Measurements from ENCODE around the gene HSD11B1. TPM values are rescaled to one million over a fixed set of nuclear protein-coding genes. Genes with fewer than 3 reads are reported as not detected.

The HSD11B1 gene
- total RNA-seq, 4 donors from 2014 or later: 3.0 to 16.0 (median 6.8) TPM

- no peak for TF ChIP-seq POLR2A (IDR thresholded peaks at IDR 0.05)
- no peak for TF ChIP-seq CTCF (IDR thresholded peaks at IDR 0.05 in 4 of 5, conservative IDR thresholded peaks at IDR 0.05 in 1 of 5)
- peak overlapping the region; percentile 37 to 58 (median 42) for H3K27ac ChIP-seq
- no peaks in the 10 kb centered on the region for H3K36me3 ChIP-seq
- DNase-seq: no peak
- no peaks in the 10 kb centered on the region for H3K27me3 ChIP-seq
- in situ Hi-C loops (cut with MboI; ENCODE audit: low sequenced_read_pairs in 4 of 4): no loop called here
- intact Hi-C loops (cut with DNase I; ENCODE audit: low total_unique reads): loop anchor here (5.0 kb wide), 1 partner anchor 42 kb away; no protein-coding TSS in a partner anchor
- no peaks in the 10 kb centered on the region for H3K9me3 ChIP-seq
- ATAC-seq: no peak
- H3K4me1 ChIP-seq: no peaks in the 10 kb centered on the region
- peak overlapping the region in 1 of 4 donors; percentile 21 for H3K4me3 ChIP-seq
Measured at GRCh38 chr1:209705033-209705598, 470 bp downstream of the HSD11B1 start.

DNA sequence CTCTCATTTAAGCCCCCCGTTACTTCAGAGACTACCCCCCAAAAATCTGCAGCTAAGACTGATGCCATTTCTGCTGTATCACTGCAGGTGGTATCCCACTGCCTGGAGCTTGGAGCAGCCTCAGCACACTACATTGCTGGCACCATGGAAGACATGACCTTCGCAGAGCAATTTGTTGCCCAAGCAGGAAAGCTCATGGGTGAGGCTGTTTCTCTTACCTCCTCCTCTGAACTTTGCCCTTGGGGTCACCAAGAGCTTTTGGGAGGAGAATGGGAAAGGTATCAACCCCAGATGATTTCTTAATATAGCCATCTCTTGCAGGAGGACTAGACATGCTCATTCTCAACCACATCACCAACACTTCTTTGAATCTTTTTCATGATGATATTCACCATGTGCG, 2.0 kb downstream of the HSD11B1 start:
- no peak for DNase-seq
- H3K36me3 ChIP-seq: no peaks in the 10 kb centered on the region
- no peaks in the 10 kb centered on the region for H3K27me3 ChIP-seq
- no peak overlapping the region for H3K4me3 ChIP-seq
- no peaks in the 10 kb centered on the region for H3K9me3 ChIP-seq
- in situ Hi-C loops (cut with MboI; ENCODE audit: low sequenced_read_pairs in 4 of 4) (no loop called here), intact Hi-C loops (cut with DNase I; ENCODE audit: low total_unique reads) (loop anchor here (5.0 kb wide), 1 partner anchor 41 kb away; no protein-coding TSS in a partner anchor)
- no peaks in the 10 kb centered on the region for H3K4me1 ChIP-seq
- no peak for ATAC-seq
- TF ChIP-seq POLR2A (IDR thresholded peaks at IDR 0.05): no peak
- no peak for TF ChIP-seq CTCF (IDR thresholded peaks at IDR 0.05 in 4 of 5, conservative IDR thresholded peaks at IDR 0.05 in 1 of 5)
- no peak overlapping the region for H3K27ac ChIP-seq

GRCh38 chr1:209707308-209707707, 2.7 kb downstream of the HSD11B1 start:
- no peak for ATAC-seq
- no peaks in the 10 kb centered on the region for H3K36me3 ChIP-seq
- intact Hi-C loops (cut with DNase I; ENCODE audit: low total_unique reads): loop anchor here (5.0 kb wide), 1 partner anchor 40 kb away; no protein-coding TSS in a partner anchor

GRCh38 chr1:209708297-209708696, 3.7 kb downstream of the HSD11B1 start:
- Histone ChIP-seq H3K4me3 (no peak overlapping the region), H3K4me1 (no peaks in the 10 kb centered on the region), H3K9me3 (no peaks in the 10 kb centered on the region), H3K27ac (no peak overlapping the region), H3K36me3 (no peaks in the 10 kb centered on the region), H3K27me3 (no peaks in the 10 kb centered on the region)
- TF ChIP-seq CTCF (IDR thresholded peaks at IDR 0.05 in 4 of 5, conservative IDR thresholded peaks at IDR 0.05 in 1 of 5): no peak
- TF ChIP-seq POLR2A (IDR thresholded peaks at IDR 0.05): no peak
- in situ Hi-C loops (cut with MboI; ENCODE audit: low sequenced_read_pairs in 4 of 4): no loop called here
- no peak for DNase-seq
- intact Hi-C loops (cut with DNase I; ENCODE audit: low total_unique reads): loop anchor here (5.0 kb wide), 1 partner anchor 39 kb away; no protein-coding TSS in a partner anchor
- no peak for ATAC-seq

More at GRCh38 chr1:209707308-209707707, 2.7 kb downstream of the HSD11B1 start:
- TF ChIP-seq POLR2A (IDR thresholded peaks at IDR 0.05) (no peak), CTCF (IDR thresholded peaks at IDR 0.05 in 4 of 5, conservative IDR thresholded peaks at IDR 0.05 in 1 of 5) (no peak)
- no peaks in the 10 kb centered on the region for H3K4me1 ChIP-seq
- no peaks in the 10 kb centered on the region for H3K9me3 ChIP-seq
- no peak overlapping the region for H3K27ac ChIP-seq
- no peak for DNase-seq
- no peak overlapping the region for H3K4me3 ChIP-seq
- in situ Hi-C loops (cut with MboI; ENCODE audit: low sequenced_read_pairs in 4 of 4): no loop called here
- no peaks in the 10 kb centered on the region for H3K27me3 ChIP-seq

Measured in gastrocnemius medialis (tissue), 4 donors.